Epithelial cell of esophagus (primary cell): ENCODE results near the gene BTF3L4.

Source experiments
- DNase-seq: peaks from one replicate; pipeline ENCODE4 v3.0.0; 2010; ENCODE audit warnings: low read depth
- H3K4me3 ChIP-seq: 2 replicates; pipeline ENCODE4 v1.5.1; 2011; ENCODE audit warnings: mild to moderate bottlenecking, low read length, control low read depth
- TF ChIP-seq, protein P1 (sequence below): IDR thresholded peaks from 2 replicates; pipeline ENCODE4 v1.5.1; 2011; ENCODE audit warnings: low read depth, mild to moderate bottlenecking, low read length, control low read depth, inconsistent platforms; ENCODE audit not compliant: insufficient read depth; ENCODE audit errors: missing control alignments

Gene BTF3L4

DNA sequence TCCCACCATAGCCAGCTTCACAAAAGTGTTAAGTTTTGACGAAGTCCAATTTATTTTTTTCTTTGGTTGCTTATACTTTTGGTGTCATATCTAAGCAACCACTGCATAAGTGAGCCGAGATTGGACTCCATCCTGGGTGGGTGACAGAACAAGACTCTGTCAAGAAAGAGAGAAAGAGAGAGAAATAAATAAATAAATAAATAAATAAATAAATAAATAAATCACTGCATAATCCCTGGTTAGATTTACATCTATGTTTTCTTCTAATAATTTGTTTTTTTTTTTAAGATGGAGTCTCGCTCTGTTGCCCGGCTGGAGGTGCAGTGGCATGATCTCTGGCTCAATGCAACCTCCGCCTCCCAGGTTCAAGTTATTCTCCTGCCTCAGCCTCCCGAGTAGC is 67.5 kb downstream of the BTF3L4 start:
- H3K4me3 ChIP-seq, result no peak overlapping the region
- DNase-seq, result no peak
- TF ChIP-seq, protein P1, sequence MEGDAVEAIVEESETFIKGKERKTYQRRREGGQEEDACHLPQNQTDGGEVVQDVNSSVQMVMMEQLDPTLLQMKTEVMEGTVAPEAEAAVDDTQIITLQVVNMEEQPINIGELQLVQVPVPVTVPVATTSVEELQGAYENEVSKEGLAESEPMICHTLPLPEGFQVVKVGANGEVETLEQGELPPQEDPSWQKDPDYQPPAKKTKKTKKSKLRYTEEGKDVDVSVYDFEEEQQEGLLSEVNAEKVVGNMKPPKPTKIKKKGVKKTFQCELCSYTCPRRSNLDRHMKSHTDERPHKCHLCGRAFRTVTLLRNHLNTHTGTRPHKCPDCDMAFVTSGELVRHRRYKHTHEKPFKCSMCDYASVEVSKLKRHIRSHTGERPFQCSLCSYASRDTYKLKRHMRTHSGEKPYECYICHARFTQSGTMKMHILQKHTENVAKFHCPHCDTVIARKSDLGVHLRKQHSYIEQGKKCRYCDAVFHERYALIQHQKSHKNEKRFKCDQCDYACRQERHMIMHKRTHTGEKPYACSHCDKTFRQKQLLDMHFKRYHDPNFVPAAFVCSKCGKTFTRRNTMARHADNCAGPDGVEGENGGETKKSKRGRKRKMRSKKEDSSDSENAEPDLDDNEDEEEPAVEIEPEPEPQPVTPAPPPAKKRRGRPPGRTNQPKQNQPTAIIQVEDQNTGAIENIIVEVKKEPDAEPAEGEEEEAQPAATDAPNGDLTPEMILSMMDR, result no peak

DNA sequence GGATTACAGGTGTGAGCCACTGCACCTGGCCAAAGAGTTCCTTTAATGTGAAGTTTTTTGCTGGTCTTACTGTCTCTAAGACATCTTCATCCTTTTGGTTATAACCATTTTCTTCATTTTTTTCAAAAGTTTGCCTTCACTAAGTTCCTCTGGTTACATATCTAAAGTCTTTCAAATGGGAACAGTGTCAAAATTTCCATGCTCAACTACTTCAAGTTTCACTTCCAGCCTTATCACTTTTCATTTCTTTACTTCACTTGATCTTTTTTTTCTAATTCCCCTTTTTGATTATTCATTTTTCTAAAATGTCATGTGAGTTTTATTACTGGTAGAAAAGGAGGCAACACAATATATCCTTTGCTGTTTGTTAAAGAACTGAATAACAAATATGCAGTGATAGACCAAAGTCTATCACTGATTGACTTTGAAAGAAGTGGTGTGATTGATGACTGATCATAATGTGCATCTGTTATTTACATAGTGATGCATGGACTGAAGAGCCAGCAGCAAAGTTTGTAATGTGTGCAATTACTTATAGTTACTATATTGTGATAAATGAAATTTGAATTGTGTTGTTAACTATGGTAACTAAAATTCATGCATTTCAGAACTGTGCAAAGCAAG is 69.8 kb downstream of the BTF3L4 start:
- no peak for DNase-seq
- TF ChIP-seq, protein P1, result no peak
- no peak overlapping the region for H3K4me3 ChIP-seq

DNA sequence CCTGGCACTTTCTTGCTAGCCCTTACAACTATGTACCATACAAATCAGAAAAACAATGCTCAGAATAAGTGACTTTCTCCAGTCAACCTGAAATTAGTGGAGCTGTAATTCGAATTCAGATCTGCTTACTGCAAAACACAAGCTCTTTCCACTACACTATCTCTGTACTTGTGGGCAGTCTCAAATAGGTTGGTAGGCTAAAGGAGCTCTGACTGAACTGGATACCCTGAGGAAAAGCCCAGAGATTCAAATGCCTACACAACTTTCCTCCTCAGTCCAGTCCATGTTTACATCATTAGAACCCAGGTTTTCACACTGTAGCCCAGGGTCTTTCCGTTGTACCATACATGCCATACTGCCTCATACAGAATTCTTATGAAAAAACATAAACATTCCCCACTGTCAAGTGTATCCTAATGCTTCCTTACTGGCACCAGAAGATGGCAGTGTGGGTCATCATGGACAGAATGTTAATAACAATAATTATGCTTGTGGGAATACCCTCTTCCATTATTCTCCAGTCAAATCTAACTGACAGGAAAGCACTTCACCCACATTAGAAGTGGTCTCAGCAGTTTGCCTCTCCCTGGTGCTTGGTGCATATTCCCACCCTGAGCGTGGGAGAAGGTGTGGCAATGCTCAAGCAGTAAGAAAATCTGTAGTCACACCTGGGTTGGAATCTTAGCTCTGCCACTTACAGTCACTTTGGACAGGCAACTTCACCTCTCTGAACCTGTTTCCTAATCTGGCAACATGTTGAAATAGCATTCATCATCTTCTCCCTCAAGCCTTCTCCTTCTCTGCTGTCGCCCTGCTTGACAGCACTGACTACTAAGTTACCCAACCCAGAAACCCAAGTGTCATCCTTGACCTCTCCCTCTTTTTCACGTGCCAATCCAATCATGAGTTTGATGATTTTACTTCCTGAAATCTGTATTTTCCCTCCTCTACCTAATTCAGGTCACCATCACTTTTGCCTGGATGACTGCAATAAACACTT is 71.4 kb downstream of the BTF3L4 start:
- no peak overlapping the region for H3K4me3 ChIP-seq
- peak; percentile 93 for DNase-seq
- TF ChIP-seq, protein P1, result peak; percentile 82

DNA sequence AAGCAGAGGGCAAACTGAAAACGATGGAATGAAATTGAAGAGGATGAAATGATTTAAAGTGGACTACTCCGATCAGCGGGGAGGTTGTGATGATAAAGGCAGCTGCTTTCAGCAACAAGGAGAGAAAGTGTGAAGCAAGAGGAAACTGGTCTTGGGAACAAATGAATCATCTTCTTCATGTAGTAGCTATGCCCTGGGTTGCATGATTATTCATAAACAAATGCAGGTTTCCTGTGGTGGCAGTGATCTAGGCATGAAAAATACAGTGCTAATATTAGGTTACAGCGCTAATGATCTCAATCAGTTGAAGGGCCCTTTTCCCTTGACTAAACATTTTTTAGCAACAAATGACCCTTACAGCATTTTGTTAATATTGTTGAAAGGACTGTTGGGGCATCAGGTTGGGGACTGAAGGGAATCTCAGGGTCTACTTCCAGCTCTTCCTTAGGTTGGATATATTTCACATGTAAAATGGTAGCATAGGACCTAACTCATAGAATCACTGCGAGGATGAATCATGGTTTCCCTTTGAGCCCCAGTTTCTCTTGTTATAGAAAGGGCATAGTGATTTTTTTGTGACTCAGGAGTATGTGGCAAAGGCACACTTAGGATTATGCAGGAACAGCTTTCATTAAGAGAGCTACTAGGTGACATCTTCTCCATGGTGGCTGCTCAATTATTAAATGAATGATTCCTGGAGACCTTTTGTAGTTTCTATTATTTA is 83.9 kb downstream of the BTF3L4 start:
- TF ChIP-seq, protein P1, result no peak
- peak; percentile 96 for DNase-seq

More for the DNA sequence above, 83.9 kb downstream of the BTF3L4 start:
- peak overlapping the region; percentile 5 for H3K4me3 ChIP-seq
